Measurements from ENCODE around the gene SBSN.
A peak's percentile ranks its signal among the peaks of the same experiment; 100 is the strongest.

SBSN gene, protein sequence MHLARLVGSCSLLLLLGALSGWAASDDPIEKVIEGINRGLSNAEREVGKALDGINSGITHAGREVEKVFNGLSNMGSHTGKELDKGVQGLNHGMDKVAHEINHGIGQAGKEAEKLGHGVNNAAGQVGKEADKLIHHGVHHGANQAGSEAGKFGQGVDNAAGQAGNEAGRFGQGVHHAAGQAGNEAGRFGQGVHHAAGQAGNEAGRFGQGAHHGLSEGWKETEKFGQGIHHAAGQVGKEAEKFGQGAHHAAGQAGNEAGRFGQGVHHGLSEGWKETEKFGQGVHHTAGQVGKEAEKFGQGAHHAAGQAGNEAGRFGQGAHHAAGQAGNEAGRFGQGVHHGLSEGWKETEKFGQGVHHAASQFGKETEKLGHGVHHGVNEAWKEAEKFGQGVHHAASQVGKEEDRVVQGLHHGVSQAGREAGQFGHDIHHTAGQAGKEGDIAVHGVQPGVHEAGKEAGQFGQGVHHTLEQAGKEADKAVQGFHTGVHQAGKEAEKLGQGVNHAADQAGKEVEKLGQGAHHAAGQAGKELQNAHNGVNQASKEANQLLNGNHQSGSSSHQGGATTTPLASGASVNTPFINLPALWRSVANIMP

GRCh38 chr19:35528218-35529038 is at the start of gene SBSN:
SBSN (minus strand) TSS chr19:35528311; CDS start chr19:35528281, 30 bp downstream.
- no peak for DNase-seq (ENCODE audit: low spot score)

DNA sequence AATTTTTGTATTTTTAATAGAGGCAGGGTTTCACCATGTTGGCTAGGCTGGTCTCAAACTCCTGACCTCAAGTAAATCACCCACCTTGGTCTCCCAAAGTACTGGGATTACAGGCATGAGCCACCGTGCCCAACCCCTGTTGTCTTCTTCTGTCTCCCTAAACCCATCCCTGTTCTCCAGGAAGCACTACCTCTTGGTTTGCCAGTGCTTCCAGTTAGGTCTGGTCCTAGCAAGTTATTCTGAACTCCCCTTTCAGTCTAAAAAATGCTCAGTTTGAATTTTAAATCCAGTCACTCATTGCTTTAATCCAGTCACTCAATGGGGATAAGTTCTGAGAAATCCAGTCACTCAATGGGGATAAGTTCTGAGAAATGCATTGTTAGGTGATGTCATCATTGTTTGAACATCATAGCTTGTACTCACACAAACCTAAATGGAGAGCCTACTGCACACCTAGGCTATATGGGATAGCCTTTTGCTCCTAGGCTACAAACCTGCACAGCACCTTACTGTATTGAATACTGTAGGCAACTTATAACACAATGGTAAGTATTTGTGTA is 43.4 kb upstream of the SBSN start:
- no peak for DNase-seq (ENCODE audit: low spot score)

DNA sequence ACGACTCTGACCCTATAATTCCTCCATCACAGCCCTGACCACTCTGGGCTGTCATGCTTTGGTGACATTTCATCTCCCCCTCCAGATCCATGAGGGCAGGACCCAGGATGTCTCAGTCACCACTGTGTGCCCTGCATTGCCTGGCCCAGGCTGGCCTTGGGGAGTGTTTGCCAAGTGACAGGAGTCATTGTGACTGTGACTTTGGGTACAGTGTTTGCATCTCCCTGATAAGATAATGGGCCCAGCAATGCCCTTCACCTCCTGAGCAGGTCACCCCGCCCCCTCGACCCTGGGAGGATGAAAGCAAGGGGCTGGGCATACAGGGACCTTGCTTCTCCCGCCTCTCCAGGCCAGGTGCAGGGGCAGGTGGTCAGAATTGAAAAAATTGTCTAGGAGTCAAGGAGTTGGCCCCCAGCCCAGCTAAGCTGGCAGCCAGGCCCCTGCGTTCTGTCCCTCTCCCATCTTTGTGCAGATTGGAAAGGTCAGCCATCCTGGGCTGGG is 41.2 kb upstream of the SBSN start:
- DNase-seq (ENCODE audit: low spot score): no peak

DNA sequence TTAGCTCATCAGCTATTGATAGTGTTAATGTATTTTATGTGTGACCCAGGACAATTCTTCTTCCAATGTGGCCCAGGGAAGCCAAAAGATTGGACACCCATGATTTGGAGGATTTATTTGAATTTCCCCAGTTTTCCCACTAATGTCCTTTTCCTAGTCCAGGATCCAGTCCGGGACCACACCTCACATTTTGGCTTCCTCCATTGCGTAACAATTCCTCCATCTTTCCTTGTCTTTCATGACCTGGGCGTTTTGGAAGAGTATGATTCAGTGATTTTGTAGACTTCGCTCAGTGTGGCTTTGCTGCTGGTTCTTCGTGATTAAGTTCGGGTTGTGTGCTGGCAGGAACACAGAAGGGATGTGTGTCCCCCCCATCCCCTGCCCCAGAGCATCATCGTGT is 38.6 kb upstream of the SBSN start:
- no peak for DNase-seq (ENCODE audit: low spot score)

DNA sequence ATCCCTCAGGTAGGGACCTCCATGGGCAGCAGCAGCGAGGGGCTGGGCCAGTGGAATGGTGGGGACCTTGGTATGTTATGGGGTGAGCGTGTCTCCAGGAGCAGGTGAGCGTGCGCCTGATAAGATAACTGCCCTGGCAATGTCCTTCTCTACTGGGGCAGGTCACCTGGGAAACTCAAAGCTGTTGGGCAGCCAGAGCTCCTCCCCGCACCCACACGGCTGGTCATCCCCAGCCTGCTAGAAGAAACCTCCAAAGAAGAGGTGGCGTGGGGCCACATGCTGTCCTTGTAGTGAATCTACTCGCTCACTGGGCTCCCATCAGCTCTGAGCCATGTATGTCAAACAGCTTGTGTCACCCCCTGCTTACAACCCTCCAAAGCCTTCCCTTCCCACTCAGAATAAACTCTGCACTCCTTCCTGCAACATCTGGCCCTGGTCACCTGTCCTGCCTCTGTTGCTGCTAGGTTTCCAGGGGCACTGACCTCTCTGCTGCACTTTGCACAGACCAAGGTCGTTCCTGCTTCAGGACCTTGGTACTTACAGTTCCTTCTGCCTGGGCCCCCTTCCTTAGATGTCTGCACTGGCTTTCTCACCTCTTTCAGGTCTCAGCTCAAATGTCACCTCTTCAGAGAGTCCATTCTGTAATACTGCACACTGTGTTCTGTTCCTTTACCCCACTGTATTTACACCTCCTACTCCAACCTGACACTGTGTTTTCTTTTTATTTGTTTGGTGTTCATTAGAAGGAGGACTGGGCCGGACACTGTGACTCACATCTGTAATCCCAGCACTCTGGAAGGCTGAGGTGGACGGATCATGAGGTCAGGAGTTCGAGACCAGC is 37.1 kb upstream of the SBSN start:
- DNase-seq (ENCODE audit: low spot score): no peak

DNA sequence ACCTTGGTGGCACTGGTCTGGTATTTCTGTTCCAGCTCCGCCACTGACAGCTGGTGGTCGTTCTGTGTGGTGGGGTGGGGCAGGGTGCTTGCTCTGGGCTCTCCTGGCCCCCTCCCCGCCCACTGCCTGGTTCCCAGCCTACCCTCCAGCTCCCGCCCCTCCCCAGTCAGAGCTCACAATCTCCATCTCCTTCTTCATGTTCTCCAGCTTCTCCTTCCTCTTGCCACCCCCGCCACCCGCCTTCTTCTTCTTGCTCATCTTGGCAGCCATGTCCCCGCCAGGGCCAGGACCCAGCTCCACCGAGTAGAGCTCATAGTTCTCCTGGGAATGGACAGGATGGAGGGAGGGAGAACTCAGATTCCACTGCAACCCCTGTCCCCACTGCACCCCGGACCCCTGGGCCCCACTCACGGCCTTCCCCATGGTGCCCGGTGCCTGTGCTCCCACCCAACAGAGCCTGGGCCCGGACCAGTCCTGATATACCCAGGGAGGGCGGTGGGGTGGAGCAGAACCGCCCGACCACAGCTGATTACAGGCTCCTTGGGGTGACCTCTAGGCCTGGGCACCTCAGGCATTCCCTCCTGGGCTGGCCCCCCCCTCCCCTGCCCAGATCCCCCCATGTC is 35.2 kb upstream of the SBSN start, which contains the start of gene ATP4A:
ATP4A (minus strand) TSS at position 452 of the 623 bp plus-strand sequence; CDS start at position 423, 29 bp downstream.
- DNase-seq (ENCODE audit: low spot score): no peak

DNA sequence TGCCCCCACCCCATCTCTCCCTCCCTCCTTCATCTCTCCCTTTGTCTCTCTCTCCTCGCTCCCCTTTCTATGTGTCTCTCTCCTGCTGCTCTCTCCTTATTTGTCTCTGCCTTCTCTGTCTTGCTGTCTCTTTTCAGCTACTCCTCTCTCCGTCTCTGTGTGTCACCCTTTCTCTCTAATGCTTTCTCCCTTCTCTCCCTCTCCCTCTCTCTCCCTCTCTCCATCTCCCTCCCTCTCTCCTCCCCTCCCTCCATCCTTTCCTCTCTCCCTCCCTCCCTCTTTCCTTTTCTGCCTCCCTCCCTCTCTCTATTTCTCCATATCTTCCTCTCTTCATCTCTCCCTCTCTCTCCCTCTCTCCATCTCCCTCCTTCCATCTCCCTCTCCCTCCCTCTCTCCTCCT is 34.7 kb upstream of the SBSN start:
- no peak for DNase-seq (ENCODE audit: low spot score)

DNA sequence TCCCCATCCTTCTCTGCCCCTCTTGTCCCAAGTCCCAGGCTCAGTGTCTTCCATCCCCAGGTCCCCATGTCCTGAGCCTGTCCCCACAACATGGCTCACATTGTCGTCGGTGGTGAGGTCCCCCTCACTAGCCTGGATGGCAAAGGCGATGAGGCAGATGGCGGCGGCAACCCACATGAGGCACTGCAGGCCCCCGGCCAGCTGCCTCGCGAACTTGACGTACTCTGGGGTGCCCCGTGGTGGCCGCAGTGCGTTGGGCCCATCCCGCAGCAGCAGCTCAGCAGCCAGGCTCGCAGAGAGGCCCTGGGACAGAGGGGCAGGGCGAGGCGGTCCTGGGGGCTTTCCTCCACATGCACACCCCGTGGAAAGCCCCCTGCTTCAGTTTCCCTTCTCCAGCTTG is 34.2 kb upstream of the SBSN start:
- DNase-seq (ENCODE audit: low spot score): no peak

GRCh38 chr19:35561436-35561835 is 33.3 kb upstream of the SBSN start:
- DNase-seq (ENCODE audit: low spot score): no peak

GRCh38 chr19:35560677-35561076 is 32.6 kb upstream of the SBSN start:
- no peak for DNase-seq (ENCODE audit: low spot score)

DNA sequence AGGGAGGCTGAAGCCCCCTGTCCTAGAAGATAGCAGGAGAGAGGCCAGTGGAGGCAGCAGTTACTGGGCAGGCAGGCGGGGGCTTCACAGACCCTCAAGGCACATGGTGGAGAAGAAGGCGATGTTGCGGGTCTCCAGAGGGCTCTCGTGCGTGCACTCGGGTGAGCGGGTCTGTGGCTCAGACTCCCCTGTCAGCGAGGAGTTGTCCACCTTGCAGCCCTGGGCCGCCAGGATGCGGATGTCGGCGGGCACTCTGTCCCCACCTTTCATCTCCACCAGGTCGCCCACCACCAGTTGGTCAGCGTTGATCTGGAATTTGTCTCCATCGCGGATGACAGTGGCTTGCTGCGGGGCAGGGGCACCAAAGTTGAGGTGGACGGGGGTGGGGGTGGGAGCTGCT is 32.2 kb upstream of the SBSN start:
- no peak for DNase-seq (ENCODE audit: low spot score)

DNA sequence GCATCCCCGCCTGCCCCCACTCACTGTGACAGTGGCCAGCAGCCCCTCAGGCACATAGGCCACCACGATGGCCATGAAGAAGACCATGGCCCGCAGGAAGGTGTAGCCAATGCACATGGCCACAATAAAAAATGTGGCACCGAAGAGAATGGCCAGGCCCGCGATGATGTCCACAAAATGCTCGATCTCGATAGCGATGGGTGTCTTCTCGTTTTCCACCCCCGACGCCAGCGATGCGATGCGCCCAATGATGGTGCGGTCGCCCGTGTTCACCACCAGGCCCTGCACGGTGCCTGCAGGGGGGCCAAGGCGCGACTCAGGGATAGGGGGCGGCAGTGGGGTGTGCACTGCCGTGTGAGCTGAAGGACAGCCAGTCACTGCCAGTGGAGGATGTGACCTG is 31.7 kb upstream of the SBSN start:
- no peak for DNase-seq (ENCODE audit: low spot score)

DNA sequence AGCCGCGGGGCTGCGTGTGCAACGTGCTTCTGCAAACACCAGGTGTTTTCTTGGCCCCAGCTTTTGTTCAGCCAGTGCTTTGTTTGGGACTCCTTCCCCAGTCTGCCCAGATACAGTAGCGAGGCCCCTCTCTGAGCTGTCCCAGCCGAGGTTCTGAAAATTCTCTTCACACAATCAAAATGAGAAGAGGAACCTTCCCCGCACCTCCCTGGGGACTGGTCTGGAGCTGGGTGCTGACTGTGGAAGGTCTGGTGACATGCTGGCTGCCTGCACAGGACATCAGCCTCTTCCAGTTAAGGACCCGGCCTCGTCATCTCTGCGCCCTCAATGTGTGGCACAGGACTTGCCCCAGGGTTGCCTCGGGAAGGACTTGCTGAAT is 31.2 kb upstream of the SBSN start:
- DNase-seq (ENCODE audit: low spot score): no peak

DNA sequence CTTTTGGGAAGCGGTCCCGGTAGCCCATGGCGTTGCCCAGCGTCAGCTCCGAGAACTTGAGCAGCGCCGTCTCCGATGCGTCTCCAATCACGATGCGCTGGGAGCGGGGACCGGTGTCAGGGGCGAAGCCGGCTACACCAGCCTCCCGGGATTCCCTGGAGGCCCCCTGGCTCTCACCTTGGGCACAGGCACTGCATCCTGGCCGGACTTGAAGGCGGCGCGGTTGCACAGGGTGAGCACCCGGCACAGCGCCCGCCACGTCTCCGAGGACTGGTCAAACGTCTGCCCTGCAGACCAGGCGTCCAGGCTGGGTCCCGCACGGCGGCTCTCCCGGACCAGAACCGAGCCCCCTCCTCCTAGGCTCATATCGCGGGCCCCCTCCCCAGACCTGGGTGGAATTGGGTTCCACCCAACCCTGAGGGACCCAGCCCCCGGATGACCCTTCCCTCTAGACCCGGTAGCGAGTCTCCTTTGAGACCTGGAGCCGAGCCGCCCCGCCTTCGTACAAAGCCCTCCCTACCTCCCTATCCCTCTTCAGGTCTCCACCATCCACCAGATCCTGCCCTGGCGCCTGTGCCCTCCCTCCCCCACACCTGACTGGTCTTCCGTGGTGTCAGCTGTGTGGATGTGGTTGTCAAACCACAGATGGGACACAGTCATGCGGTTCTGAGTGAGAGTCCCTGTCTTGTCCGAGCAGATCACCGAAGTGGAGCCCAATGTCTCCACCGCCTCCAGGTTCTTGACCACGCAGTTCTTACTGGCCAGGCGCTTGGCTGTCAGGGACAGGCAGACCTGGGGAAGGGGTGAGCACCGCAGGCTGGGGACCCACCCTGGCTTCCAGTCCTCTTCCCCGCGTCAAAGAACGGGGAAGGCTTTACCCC is 30.5 kb upstream of the SBSN start:
- no peak for DNase-seq (ENCODE audit: low spot score)

DNA sequence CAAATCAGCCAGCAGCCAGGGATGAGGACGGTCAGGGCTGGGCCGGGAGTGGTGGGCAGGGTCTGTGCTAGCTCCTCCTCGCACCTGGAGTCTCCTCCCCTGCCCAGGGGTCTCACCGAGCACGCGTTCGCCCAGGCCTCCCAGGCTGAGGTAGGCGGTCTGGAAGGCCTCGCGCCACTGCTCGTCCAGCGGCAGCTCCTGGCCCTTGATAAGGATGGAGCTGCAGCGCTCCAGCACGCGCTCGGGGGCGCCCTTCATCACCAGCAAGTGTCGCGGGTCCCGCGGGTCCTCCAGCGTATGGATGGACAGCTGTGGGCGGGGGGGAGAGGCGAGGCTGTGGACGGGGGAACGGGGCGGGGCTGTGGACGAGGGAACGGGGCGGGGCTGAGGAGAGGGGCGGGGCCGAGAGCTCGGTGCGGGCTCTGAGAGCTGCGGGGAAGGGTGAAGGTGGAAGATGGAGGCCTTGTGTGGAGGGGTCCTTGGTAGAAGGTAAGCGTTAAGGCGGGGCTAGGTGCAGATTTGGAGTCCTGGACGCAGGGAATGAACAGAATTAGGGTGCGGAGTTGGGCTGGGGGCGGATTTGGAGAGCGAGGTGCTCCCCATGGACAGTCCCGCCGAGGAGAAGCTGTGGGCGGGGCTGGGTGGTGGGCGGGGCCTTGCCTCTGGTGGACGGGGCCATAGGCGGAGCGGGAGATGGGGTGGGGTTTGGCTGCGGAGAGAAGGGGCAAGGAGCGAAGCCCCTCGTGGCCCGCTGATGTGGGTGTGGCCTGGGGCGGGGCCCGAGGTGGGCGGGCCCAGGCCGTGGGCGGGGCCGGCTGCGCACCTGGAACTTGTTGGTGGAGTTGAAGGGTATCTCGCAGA is 29.7 kb upstream of the SBSN start:
- DNase-seq (ENCODE audit: low spot score): peak; percentile 95

DNA sequence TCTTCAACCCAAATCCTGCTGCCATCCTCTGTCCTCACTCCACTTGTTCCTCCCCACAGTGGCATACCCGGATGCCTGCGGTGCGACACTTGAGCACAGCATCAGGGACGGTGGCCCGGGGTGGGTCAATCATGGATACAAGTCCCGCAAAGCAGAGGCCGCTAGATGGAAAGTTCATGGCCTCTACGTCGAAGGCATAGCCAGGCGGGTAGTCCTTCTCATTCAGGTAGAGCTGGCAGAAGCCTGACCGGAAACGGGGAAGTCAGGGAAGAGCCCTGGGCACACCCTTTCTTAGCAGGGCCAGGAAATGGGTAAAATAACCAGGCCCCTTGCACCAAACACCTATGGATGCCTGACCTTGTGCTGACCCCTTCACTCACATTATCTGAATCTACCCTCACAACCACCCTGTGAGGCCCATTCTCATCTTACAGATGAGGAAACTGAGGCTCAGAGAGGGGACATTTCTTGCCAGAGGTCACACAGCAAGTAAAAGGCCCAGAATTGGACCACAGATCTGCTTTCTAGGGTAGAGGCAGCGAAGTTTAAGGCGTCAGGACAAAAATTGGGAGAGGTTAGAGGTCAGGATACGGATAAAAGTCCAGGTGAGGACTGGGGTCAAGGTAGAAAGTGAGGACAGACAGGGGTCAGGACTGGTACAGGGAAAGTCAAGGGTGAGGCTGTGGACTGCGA is 28.9 kb upstream of the SBSN start:
- no peak for DNase-seq (ENCODE audit: low spot score)

DNA sequence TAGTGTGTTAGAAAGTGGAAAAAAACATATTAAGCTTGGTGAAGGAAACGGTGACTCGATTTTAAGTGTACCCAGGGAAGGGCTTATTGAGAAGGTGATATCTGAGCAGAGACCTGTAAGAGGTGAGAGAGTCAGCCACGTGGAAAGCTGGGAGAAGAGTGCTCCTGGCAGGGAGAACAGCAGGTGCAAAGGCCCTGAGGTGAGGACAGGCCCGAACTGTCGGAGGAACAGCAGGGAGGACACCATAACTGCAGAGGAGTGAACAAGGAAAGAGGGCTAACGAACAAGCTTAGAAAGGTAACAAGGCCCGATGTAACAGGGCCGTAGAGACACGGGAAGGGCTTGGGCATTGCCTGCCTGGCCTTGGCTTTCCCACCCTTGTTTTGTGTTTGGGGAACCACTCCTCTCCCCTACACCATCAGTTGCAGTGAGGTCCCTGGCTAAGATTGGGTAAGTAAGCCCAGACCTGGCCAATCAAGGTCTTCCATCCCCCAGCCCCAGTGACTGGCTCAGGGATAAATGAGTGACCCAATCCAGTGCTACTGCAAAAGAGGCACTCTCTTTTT is 28.0 kb upstream of the SBSN start:
- no peak for DNase-seq (ENCODE audit: low spot score)
